Iris pigment epithelial cell (primary cell): ENCODE data around the gene ABHD15.
A peak's percentile ranks its signal among the peaks of the same experiment; 100 is the strongest.

Source experiments
- DNase-seq: peaks from one replicate; pipeline ENCODE4 v3.0.0-alpha.2; 2011; ENCODE audit warnings: low read depth

ABHD15 gene

DNA sequence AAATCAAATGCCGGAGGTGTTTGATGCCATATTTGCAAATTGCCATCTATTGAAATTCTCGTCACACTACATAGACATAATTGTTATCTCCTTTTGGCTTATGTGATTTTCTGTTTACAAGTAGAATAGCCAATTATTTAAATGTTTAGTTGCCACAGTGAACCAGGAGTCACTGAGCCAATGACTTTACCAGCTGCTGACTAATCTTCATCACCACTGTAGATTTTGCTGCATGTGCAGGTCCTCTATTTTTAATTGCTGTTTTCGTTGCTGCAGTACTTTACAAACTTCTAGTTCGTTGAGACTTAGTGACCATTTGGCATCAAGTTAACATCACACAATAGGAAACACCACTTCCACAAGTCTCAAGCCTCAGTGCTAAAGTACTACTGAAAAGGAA lies 22.8 kb downstream of the ABHD15 start:
- DNase-seq, result no peak

- no peak for DNase-seq
These were observed 32.9 kb downstream of the ABHD15 start for GRCh38 chr17:29533976-29534375.

DNA sequence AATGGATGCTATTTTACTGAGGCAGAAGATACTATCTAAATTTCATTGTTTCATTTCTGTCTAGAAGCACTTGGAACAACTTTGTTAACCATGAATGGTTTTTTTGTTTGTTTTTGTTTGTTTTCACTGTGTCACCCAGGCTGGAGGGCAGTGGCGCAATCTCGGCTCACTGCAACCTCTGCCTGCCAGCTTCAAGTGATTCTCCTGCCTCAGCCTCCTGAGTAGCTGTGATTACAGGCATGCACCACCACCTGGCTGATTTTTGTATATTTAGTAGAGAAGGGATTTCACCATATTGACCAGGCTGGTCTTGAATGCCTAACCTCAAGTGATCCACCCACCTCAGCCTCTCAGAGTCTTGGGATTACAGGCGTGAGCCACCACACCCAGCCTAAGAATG lies 40.5 kb downstream of the ABHD15 start:
- peak; percentile 15 for DNase-seq

DNA sequence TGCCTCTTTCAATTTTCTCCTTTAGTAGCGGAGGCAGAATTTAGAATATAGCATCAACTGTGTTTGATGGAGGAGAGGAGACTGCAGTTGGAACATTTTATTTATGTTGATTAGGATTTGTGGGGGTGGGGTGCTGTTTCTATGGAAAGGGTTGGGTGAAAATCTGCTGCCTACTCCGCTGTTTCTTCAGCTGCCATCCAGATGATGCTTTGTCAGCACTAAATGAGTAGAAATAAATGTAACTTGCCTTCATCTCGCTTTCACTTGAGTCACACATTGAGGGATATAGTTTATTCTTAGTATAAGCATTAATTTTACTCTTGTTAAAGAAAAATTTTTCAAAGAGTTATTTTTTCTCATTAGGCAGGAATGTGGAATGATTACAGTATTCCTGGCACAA lies 42.1 kb downstream of the ABHD15 start:
- DNase-seq, result no peak

GRCh38 chr17:29518359-29518758 lies 48.5 kb downstream of the ABHD15 start:
- DNase-seq, result no peak

GRCh38 chr17:29514792-29515191 lies 52.0 kb downstream of the ABHD15 start:
- DNase-seq, result peak; percentile 65

- no peak for DNase-seq
These were observed 55.9 kb downstream of the ABHD15 start for GRCh38 chr17:29510953-29511352.
